Nephron progenitor cell (in vitro differentiated cells): ENCODE data around the gene IFIT3.
A peak's percentile ranks its signal among the peaks of the same experiment; 100 is the strongest.
"Not testable (repeated sequence)": the region's sequence is repeated elsewhere in the genome, so short reads cannot be mapped to it uniquely, and the experiment has no call there.

Source experiments
- DNase-seq: peaks from one replicate; pipeline ENCODE4 v3.0.0; 2021
- H3K27ac Mint-ChIP-seq: 2 replicates; pipeline ENCODE4 v1.8.0; 2021; ENCODE audit warnings: mild to moderate bottlenecking, moderate library complexity, mixed read lengths
- H3K27me3 Mint-ChIP-seq: 2 replicates; pipeline ENCODE4 v1.8.0; 2021; ENCODE audit warnings: mild to moderate bottlenecking, low read depth, mixed read lengths; ENCODE audit not compliant: poor library complexity
- H3K36me3 Mint-ChIP-seq: 2 replicates; pipeline ENCODE4 v1.8.0; 2021; ENCODE audit warnings: low read depth, mixed read lengths
- H3K4me1 Mint-ChIP-seq: 2 replicates; pipeline ENCODE4 v1.8.0; 2021; ENCODE audit warnings: mixed read lengths
- H3K4me3 Mint-ChIP-seq: 2 replicates; pipeline ENCODE4 v1.8.0; 2021; ENCODE audit warnings: mild to moderate bottlenecking, moderate library complexity, mixed read lengths
- H3K9me3 Mint-ChIP-seq: 2 replicates; pipeline ENCODE4 v1.8.0; 2021; ENCODE audit warnings: mild to moderate bottlenecking, moderate library complexity, mixed read lengths
- CTCF ChIP-seq: fragments of 200-600 bp; sonication (generic); IDR thresholded peaks from 2 replicates; pipeline ENCODE4 v1.5.0; 2021; ENCODE audit warnings: antibody characterized with exemption

Gene IFIT3

GRCh38 chr10:89281606-89282395, 46.0 kb upstream of the IFIT3 start:
- Mint-ChIP-seq H3K27me3 (peaks cover 5% of the 10 kb centered on the region), H3K27ac (no peak overlapping the region), H3K4me3 (no peak overlapping the region), H3K9me3 (peaks cover 10% of the 10 kb centered on the region), H3K4me1 (peaks cover 54% of the 10 kb centered on the region), H3K36me3 (no peaks in the 10 kb centered on the region)
- TF ChIP-seq CTCF, result no peak
- DNase-seq, result no peak

DNA sequence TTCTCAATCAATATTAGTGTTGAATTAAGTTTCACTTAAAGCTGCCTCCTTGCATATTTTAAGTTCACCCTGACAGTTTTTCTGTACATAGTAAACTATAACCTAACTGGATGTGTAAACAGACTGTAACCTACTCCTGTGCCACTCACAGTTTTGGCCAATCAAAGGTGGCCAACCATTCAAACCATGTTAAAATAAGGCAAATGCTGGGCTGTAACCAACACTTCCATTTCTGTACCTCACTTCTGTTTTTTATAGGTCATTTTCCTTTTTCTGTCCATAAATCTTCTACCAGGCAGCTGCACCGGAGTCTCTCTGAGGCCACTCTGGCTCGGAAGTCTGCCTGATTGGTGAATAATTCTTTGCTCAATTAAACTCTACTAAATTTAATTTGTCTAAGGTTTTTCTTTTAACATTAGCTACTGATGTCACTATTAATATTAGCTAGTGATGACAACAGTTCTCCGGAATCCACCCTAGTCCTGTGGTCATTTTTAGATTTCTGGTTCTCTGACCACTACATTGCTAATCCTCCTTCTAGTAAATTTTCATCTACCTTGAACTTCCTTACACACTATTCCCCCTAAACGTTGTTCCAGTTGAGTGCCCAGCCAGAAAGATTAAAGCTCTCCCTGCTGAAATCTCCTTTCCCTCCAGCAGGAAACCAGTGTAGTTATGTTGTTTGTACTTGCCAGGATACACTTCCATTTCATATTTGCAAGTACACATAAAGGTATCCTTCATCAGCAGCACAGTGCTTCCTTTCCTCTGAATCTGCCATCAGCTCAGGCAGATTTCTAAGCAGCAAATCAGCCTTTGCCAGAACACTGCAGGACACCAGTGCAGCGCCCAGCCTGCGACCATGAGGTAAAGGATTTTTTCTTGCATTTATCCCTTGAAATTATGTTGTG, 44.5 kb upstream of the IFIT3 start:
- peak overlapping the region; percentile 11 for H3K4me3 Mint-ChIP-seq
- DNase-seq, result peak; percentile 7
- peak overlapping the region; percentile 65 for H3K27ac Mint-ChIP-seq
- H3K9me3 Mint-ChIP-seq, result peaks cover 10% of the 10 kb centered on the region
- H3K4me1 Mint-ChIP-seq, result peaks cover 48% of the 10 kb centered on the region
- no peak for TF ChIP-seq CTCF
- H3K36me3 Mint-ChIP-seq, result no peaks in the 10 kb centered on the region
- H3K27me3 Mint-ChIP-seq, result peaks cover 5% of the 10 kb centered on the region

DNA sequence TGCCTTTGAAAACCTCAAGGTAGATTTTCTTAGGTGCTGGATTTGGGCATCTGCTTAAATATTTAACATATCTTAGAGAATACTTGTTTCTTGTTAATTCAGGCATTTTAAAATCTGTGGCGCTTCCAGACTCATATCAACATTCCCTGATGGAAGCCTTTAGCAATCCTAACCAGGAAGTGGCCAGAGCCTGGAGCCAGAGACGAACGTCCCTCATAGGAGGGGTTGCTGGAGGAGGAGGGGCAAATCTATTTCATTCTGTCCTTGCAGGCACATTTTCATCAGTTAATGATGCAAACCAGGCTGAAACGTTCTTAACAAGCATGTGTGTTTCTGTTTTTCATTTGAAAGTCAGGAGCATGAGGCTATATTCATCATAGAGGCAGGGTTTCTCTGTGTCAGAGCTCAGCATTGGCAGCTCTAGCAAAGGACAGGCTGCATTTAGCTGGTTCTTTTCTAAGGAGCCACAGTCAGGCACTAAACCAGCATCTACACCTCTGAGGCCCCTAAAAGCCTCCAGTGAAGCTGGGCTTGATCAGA, 43.8 kb upstream of the IFIT3 start:
- peak; percentile 15 for DNase-seq
- peaks cover 5% of the 10 kb centered on the region for H3K27me3 Mint-ChIP-seq
- H3K4me1 Mint-ChIP-seq, result peaks cover 47% of the 10 kb centered on the region
- H3K36me3 Mint-ChIP-seq, result no peaks in the 10 kb centered on the region
- H3K4me3 Mint-ChIP-seq, result peak overlapping the region; percentile 11
- peak overlapping the region; percentile 65 for H3K27ac Mint-ChIP-seq
- no peak for TF ChIP-seq CTCF
- H3K9me3 Mint-ChIP-seq, result peaks cover 10% of the 10 kb centered on the region

GRCh38 chr10:89284711-89285110, 43.1 kb upstream of the IFIT3 start:
- H3K9me3 Mint-ChIP-seq, H3K27me3 Mint-ChIP-seq, H3K36me3 Mint-ChIP-seq, DNase-seq: not testable (repeated sequence)
- H3K4me3 Mint-ChIP-seq, result peak overlapping the region; percentile 6
- peak overlapping the region; percentile 4 for H3K27ac Mint-ChIP-seq
- peaks cover 43% of the 10 kb centered on the region for H3K4me1 Mint-ChIP-seq

DNA sequence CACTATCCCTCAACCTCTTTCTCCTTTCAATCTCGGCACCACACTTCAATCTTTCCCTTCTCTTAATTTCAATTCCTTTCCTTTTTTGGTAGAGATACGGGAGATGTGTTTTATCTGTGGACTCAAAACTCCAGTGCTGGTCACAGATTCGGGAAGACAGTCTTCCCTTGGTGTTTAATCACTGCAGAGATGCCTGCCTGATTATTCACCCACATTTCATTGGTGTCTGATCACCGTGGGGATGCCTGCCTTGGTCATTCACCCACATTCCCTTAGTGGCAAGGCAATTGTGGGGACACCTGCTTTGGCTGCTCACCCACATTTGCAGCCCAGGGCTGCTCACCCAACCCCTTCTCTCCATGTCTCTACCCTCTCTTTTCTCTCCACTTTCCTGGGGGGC, 42.5 kb upstream of the IFIT3 start:
- H3K9me3 Mint-ChIP-seq, H3K27me3 Mint-ChIP-seq, DNase-seq, H3K36me3 Mint-ChIP-seq: not testable (repeated sequence)
- Mint-ChIP-seq H3K27ac (peak overlapping the region; percentile 4), H3K4me1 (peaks cover 37% of the 10 kb centered on the region), H3K4me3 (peak overlapping the region; percentile 6)

GRCh38 chr10:89294721-89295239, 33.0 kb upstream of the IFIT3 start:
- Mint-ChIP-seq H3K4me1 (no peaks in the 10 kb centered on the region), H3K27me3 (no peaks in the 10 kb centered on the region), H3K4me3 (no peak overlapping the region), H3K36me3 (peaks cover 7% of the 10 kb centered on the region), H3K27ac (no peak overlapping the region), H3K9me3 (peaks cover 19% of the 10 kb centered on the region)
- TF ChIP-seq CTCF, result no peak
- no peak for DNase-seq
